ENCODE measurements around the gene ATL2.
"Not testable (repeated sequence)": the region's sequence is repeated elsewhere in the genome, so short reads cannot be mapped to it uniquely, and the experiment has no call there.

ATL2 gene

DNA sequence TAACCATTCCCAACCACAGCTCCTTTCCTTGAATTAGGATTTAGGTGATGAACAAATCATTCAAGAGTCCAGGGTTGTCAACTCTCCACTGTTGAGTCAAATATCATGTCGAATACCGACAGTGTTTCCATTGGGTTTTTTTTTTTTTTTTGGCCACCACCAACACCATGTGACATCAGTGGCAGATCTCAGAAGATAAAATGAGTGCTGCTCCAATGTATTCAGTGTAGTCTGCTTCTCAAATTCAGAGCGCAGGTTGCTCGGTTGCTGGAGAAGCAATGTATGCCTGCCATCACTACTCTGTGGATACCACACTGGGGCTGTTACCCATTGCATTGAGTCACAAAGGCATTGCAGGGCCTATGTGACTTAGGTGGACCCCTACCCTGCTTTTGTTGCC is 10.8 kb upstream of the ATL2 start:
- DNase-seq, result peak; percentile 31

DNA sequence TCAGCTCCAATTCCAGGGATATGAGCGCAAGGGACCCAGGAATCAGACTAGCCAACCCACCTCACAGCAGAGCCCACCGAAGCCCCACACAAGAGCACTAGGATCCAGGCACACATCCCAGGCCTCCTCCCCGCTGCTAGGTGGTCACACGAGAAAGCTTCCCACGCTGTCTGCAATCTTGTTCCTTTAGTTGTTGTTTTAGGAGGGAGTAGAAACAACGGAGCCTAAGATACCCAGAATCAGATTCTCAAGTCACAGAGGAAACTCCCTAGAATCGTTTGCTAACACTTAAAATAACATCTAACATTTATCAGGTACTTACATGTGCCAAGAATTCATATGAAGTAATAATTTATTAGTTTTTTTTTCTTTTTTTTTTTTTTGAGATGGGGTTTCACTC is 9.7 kb upstream of the ATL2 start:
- no peak for DNase-seq

DNA sequence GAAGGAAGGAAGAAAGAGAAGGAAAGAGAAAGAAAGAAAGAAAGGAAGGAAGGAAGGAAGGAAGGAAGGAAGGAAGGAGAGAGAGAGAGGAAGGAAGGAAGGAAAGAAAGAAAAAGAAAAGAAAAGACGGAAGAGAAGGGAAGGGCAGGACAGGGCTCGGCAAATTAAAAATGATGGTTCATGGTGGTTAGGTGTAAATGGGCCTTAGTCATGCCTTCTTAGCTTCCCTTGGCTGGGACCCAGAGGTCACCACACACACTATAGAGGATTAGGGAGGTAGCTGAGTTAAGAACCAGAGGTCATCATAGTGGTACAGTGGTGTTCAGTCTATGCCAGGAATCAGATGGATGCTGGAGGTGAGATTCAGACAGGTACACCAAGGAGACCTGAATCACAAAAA is 9.3 kb upstream of the ATL2 start:
- DNase-seq, result no peak

DNA sequence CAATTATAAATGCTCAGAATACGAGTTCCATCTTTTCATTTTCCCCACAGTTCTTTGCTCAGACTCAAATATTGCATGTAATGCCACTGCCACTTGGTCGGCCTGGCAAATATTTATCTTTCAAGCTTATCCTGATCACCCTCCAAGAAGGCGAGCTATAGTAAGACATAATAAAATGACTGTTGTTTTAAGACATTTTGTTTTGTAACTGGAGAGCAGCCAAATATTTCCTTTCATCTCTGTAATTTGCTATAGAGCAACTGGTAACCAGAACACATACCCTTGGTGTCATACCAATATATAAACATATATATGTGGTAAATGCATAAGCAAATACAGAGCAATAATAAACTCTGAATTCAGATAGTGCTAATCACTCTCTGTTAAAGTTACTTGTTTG is 7.3 kb upstream of the ATL2 start:
- DNase-seq, result no peak

DNA sequence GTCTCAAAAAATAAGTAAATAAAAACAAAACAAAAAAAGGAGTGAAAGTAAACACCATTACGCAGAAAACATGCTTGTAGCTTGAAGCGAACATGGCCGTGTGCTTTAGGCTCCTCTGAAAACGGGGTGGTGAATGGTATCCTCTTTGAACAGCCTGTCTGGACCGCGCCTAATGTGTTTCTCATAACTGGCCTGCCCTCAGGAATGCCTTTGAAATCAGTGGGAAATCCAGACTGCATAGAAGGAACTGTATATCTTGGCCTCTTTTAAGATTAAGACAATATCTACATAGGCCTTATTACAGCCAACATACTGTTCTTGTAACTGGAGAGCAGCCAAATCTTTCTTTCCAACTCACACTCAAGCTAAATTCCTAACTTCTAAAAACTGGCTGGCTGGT is 6.7 kb upstream of the ATL2 start:
- not testable (repeated sequence) for DNase-seq

DNA sequence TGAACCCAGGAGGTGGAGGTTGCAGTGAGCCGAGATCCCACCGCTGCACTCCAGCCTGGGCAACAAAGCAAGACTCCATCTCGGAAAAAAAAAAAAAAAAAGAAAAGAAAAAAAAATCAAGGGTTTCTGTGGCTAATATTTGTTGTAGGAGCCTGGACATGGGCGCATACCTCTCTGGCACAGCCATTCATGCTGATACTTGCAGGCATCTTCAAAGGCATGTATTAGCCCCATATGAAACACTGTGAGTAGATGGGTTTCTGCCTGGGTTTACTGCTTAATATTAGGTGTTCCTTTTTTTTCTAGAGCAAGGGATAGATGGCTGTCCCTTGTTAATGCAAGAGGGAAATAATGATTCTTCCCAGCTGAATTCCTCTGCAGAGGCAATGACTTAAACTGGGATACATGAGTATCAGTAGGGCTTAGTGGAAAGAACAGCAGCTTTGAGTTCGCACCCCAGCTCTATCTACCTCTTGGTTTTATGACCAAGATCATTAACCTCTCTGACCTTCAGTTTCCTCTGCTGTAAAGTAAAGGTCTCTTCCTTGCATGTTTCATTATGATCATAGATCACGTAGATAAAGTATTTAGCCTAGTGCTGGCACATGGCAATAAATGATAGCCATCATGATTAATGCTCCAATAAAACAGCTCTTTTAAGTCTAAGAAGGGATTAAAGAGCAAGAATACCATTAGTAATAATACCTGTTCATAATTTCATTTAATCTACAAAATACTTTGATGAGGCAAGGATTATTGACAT is 4.5 kb upstream of the ATL2 start:
- no peak for DNase-seq

DNA sequence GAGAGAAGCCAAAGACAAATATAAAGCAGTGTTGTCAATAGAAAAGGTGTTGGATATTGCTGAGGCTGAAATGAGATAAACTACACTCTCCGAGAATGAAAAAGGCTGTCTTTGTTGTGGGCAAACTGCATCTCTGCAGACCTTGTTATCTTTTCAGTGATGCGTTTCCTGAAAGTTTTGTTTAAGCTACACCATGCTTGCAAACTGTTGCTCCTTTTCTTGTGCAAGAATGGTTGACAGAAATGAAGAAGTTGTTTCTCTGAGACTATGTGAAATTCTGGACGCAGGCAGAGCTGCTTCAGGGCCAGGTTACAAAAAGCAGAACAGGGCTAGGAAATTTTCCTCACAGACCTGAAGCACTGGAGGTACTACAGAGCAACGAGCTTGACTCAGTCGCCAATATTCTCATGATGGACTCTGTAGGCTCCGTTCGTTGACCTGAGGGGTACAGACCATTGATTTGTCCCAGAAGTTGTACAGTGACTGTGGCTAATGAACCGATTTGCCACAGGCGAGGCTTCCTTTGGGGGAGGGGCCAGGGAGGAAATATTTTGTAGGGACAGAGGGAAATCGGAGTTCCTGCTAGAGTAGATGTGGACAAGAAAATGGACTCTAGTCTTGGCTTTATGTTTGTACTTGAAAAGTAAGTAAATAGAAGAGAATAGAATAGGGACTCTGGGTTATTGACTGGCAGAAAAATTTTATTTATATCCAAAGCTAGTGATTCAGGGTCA is 3.5 kb upstream of the ATL2 start:
- peak; percentile 59 for DNase-seq

DNA sequence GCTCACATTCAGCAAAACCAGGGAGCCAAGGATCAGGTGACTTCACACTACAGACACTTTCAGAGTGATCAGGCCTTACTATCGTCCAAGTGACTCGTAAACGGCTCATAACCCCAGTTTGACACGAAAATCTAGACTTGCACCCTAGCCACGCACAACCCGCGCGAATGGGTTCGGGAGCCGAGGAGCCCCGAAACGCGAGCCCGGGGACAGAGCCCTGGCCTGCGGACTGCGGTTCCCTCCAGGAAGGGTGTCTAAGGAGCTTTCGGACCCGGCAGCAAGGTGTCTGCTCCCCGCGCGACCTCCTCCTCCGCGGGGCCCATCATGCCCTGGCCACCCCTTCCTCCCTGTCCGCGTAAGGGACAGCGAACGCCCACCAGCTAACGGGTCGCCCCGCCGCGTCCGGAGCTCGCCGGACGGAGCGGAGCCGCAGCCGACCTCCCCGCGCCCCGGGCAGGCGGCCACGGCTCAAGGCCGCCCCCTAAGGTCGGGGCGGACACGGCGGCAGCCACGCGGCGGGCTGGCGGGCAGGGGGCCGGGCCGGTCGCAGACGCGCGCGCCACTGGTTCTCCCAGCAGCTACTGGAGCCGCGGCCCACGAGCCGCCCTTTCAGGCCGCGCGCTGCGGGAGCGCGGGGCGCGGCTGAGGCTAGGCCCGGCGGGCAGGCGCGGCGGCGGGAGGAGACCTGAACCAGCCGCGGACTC is 575 bp downstream of the ATL2 start:
- DNase-seq, result peak; percentile 64

DNA sequence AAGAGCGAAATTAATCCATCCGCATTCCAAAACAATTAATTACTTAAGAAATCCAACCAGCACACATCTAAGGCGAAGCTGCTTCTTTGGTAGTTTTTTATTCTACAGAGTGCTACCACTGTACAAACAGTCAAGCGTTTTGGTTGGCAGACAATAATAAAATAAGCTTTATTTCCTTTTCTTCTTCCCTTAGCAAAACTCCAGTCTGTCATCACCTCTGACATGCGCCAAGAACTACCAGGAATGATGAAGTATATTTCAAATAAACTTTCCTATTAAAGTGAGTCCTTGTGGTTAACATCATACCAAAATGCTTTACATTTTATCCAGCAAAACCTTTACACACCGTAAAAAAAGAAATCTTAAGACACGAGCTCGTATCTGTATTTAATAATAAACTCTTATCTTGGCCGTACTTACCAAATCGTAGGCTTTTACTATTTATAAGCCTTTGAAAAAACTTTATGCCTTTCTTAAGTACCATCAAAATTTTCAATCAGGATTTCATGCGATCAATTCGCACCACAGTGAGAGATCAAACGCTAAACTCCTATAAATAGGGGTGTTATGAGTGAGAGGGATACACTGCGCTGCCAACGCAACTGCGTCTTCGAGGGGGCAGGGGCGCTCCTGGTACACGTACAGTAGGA is 1.3 kb downstream of the ATL2 start:
- DNase-seq, result no peak

DNA sequence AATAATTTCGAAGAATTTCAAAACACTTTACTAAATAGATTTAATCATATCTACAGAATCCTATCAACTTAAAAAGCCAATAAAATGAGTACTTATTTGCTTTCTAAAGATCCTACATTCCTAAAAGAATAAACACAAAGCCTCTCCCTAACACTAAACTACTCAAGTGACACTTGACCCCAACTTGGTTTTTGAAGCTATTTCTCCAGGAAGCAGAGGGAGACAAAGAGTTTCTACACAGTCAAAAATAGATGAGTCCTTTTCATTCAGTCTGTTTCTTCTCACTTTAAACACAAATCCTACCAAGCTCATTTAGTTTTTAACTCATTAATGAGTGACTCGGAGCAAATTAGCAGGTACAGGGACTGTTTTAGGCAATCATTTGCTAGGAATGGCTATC is 2.1 kb downstream of the ATL2 start:
- DNase-seq, result no peak

DNA sequence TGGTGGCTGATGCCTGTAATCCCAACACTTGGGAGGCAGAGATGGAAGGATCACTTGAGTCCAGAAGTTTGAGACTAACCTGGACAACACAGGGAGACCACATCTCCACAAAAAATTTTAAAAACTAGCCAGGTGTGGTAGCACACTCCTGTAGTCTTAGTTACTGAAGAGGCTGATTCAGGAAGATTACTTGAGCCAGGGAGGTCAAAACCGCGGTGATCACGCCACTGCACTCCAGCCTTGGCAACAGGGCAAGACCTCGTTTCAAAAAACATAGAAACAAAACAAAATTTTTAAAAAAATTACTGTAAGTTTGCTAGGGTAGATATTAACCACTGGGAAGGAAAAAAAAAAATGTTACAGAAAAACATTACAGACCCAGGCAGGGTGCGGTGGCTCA is 5.8 kb downstream of the ATL2 start:
- DNase-seq, result no peak

DNA sequence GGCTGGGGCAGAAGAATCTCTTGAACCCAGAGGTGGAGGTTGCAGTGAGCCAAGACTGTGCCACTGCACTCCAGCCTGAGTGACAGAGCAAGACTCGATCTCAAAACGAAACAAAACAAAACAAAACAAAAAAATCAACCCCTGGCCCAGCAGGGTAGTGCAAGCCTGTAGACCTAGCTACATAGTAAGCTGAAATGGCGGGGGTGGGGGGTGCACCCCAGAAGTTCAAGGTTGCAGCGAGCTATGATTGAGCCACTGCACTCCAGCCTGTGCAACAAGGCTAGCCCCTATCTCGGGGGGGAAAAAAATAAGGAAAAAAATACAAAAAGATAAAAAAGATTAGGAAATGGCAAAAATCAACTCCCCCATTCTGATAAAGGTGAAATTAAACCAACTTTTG is 6.4 kb downstream of the ATL2 start:
- DNase-seq, result no peak

DNA sequence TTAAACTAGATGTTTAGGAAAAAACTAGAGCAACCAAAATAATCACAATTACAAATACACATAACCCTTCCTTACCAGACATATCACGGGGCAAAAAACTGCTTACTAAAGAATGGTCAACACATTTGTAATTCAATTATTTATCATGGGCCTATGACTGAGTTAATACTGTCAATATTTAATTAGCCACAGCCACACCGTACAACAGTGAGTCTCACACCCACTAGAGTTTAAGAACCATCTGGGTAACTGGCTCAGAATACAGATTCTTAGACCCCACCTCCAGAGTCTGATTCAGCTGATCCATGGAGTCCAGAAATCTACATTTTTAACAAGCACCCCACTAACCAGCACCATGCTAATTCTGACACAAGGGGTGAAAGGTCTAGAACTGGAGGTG is 14.8 kb downstream of the ATL2 start:
- no peak for DNase-seq

DNA sequence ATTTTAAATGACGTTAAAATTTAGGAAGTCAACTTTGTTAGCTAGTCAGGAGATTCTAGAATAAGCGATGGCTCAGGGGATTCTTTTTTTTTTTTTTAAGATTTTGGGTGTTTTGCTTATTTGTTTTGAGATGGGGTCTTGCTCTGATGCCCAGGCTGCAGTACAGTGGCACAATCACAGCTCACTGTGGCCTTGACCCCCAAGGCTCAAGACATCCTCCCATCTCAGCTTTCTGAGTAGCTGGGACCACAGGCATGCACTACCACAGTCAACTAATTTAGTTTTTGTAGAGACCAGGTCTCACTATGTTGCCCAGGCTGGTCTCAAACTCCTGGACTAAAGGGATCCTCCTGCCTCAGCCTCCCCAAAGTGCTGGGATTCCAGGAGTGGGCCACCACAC is 16.9 kb downstream of the ATL2 start:
- no peak for DNase-seq

DNA sequence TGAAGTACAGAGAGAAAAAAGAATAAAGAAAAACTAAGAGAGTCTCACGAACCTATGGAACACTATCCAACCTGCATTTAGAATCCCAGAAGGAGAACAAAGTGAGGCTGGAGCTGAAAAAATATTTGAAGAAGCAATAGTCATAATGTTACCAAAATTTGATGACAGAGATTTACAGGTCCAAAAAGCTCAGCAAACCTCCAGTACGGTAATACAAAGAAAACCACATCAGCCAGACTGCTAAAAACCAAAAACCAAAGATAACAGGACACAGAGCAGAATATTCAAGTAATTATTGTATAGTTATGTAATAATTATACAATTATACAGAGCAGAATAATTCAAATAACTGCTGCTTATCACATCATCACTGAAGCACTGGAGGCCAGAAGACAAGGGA is 23.7 kb downstream of the ATL2 start:
- peak; percentile 16 for DNase-seq

DNA sequence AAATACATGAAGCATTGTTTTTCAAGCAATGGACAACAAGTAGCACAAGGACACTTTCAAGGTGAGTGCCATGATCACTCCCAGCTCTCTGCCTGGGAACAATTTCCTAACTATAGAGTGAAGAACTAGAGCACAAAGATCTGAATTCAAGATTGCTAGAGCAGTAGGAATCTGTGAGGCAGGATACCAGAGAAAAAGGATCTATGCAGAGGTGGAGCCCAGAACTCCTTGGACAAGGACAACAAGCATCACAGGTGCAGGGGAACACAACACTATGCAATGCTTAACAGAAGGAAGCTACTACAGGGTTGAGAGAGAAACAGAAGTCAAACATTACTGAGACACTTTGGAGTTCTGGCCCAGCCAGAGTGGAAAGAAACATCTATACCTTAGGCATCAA is 24.7 kb downstream of the ATL2 start:
- DNase-seq, result no peak

DNA sequence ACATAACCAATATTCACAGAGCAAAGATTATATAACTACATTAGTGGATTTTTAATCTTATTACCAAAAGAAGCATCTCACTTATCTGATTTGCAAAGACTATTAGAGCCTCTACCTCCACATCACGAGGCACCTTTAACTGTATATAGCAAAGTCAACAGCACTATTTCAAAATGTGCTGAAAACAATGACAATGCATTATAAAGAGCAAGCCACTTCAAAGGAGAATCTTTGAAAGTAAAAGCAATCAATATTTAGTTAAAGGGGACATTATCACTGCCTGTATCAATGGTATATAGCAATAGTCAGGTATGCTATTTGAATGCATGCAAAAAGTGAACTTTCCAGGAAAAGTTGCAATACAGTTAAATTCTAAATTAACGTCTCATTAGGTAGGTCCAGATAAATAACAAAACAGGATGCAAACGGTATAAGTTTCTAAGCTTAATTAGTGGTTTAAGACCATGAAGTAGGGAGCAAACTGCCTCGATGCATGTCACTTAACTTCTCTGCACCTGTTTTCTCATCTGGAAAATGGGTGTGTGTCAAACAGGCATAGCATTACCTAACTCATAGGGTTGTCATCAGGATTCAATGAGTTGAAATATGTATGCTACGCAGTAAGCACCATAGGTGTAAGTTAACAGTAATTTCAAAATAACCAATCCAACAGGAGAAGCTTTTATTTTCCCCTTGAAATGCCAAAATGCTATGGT is 31.6 kb downstream of the ATL2 start:
- DNase-seq, result no peak

DNA sequence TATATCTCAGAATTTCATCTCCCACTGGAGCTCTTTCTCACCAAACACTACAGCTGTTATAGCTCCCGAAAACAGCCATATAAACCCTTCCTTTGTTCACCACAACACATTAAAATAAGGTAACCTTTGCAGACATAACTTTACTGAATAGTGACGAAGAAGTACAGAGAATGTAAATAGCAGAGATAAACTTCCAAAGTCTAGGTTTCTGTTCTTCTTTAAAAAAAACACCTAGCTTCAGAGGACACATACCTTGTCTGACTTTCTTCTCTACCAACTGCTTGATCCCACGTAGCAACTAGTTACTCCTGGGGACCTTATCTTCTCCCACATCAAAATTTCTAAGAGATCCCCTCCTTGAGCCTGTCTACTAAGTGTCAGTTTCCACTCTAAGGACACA is 32.3 kb downstream of the ATL2 start:
- no peak for DNase-seq

DNA sequence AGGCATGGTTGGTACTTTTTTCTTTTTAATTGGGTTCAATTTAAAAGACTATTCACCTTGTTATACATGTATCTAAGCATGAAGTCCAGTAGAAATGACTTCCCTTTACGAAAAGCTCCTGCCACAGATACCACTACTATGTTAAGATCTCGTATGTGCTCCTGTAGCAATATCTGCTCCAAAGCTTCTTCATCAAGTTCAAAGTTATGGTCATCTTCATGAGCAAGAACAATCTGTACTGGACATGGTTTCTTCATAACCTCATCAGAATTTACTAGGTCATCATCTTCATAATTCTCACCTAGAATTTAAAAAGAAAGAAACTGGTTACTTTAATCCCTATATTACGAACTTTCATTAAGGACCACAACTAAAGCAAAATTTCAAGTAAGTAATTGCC is 33.9 kb downstream of the ATL2 start:
- no peak for DNase-seq

DNA sequence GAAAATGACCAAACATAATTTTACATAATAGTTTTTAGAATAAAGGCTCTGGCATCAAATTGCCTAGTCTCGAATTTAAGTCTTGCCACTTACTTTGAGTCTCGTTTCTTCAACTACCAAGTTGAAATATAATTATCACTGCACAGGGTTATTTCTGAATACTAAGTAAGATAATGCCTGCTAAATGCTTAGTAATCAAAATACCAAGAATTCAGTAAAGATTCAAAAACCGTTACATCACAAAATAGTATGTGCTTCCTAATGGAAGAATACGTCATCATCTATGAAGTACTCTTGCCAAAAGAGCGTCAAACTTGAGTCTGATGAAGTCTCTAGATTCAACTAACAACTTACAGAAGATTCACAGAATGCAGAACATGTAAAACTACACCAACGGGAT is 40.5 kb downstream of the ATL2 start:
- no peak for DNase-seq

DNA sequence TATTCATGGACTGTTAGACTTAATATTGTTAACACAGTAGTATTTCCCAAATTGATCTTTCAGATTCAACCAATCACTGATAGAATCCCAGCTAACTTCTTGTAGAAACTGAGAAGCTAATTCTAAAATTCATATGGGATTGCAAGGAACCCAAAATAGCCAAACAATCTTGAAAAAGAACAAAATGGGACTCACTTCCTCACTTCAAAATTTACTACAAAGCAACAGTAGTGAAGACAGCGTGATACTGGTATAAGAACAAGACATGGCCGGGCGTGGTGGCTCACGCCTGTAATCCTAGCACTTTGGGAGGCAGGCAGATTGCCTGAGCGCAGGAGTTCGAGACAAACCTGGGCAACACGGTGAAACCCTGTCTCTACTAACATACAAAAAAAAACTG is 46.3 kb downstream of the ATL2 start:
- no peak for DNase-seq

DNA sequence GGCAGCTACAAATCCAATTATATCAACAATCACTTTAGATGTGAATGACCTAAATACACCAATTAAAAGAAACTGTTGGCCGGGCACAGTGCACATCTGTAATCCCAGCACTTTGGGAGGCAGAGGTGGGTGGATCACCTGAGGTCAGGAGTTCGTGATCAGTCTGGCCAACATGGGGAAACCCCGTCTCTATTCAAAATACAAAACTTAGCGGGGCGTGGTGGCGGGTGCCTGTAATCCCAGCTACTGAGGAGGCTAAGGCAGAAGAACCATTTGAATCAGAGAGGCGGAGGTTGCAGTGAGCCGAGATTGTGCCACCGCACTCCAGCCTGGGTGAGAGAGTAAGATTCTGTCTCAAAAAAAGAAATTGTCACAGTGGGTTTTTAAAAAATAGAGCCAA is 49.5 kb downstream of the ATL2 start:
- no peak for DNase-seq

DNA sequence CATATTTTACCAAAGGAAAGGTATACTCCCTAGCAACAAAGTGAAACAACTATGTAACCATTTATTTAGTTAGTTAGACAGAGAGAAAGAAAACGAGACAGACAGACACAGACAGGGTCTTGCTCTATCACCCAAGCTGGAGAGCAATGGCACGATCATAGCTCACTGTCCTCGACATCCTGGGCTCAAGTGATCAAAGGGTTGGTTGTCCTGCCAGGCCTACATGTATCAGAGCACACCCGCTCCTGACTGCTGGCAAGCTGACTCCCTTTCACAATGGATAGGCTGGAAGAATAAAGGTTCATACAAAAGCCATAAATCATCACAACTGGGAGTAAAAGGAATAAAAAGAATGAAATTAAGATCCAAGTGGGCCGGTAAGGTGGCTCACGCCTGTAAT is 53.5 kb downstream of the ATL2 start:
- DNase-seq, result no peak
